Calu3 (cell line): ENCODE data around the gene THADA. TPM values are rescaled to one million over a fixed set of nuclear protein-coding genes. Genes with fewer than 3 reads are reported as not detected.

Experiments
- BruUV-seq: library from RNA; stranded (reverse); fragments of 400-500 nt; replicated peaks from 2 replicates; lab custom pipeline; 2021; lab: Mats Ljungman, UMichigan
- CTCF ChIA-PET: fragments of 300-600 bp; sonication (Branson Sonifier 250); formaldehyde crosslinking; loops from one replicate; lab custom pipeline; 2022; ENCODE audit warnings: antibody characterized with exemption; lab: Charles Lee
- DNase-seq: peaks from one replicate; pipeline ENCODE4 v3.0.0; 2022
- H3K27ac Mint-ChIP-seq: one replicate; pipeline ENCODE4 v1.8.0; 2022; ENCODE audit warnings: mixed read lengths; ENCODE audit not compliant: unreplicated experiment
- H3K27me3 Mint-ChIP-seq: one replicate; pipeline ENCODE4 v1.8.0; 2022; ENCODE audit warnings: mixed read lengths; ENCODE audit not compliant: unreplicated experiment
- H3K36me3 Mint-ChIP-seq: one replicate; pipeline ENCODE4 v1.8.0; 2022; ENCODE audit warnings: mild to moderate bottlenecking, moderate library complexity, mixed read lengths; ENCODE audit not compliant: insufficient read depth, unreplicated experiment
- H3K4me1 Mint-ChIP-seq: one replicate; pipeline ENCODE4 v1.8.0; 2022; ENCODE audit warnings: mild to moderate bottlenecking, low read depth, mixed read lengths; ENCODE audit not compliant: unreplicated experiment
- H3K4me3 Mint-ChIP-seq: one replicate; pipeline ENCODE4 v1.8.0; 2022; ENCODE audit warnings: mild to moderate bottlenecking, low read depth, moderate library complexity, mixed read lengths; ENCODE audit not compliant: unreplicated experiment
- H3K9me3 Mint-ChIP-seq: one replicate; pipeline ENCODE4 v1.8.0; 2022; ENCODE audit warnings: low read depth, mixed read lengths; ENCODE audit not compliant: unreplicated experiment
- CTCF ChIP-seq: fragments of 200-600 bp; IDR thresholded peaks from one replicate; pipeline ENCODE4 v1.8.0; 2022; ENCODE audit warnings: antibody characterized with exemption; ENCODE audit not compliant: unreplicated experiment
- intact Hi-C: fragments of 100-400 bp; cut with micrococcal nuclease; formaldehyde crosslinking; loops from one replicate; pipeline ENCODE4 v1.10.0; 2022; ENCODE audit not compliant: unreplicated experiment
- total RNA-seq: library from RNA; stranded (reverse); gene quantifications from 2 replicates; pipeline ENCODE4 v1.2.3, GENCODE V29; 2022

THADA gene
- total RNA-seq, 1 experiment from 2014 or later: 35.5 TPM

GRCh38 chr2:43194121-43194869 is 401.5 kb downstream of the THADA start:
- peaks cover 24% of the 10 kb centered on the region for H3K36me3 Mint-ChIP-seq
- TF ChIP-seq CTCF: no peak
- peaks cover 54% of the 10 kb centered on the region for H3K4me1 Mint-ChIP-seq
- CTCF ChIA-PET: interaction anchor here (0.8 to 3.0 kb wide), 3 partner anchors 10 to 27 kb away, joined by 3 to 7 read pairs (median 7); no protein-coding TSS in a partner anchor
- H3K4me3 Mint-ChIP-seq: peak overlapping the region; percentile 55
- BruUV-seq: no TSS peak
- H3K27me3 Mint-ChIP-seq: no peaks in the 10 kb centered on the region
- DNase-seq: peak; percentile 86
- H3K9me3 Mint-ChIP-seq: no peaks in the 10 kb centered on the region
- peak overlapping the region; percentile 88 for H3K27ac Mint-ChIP-seq
- intact Hi-C loops: loop anchor here (1.0 kb wide), 1 partner anchor 24 kb away; no protein-coding TSS in a partner anchor

GRCh38 chr2:43193652-43194120 is 402.2 kb downstream of the THADA start:
- no peak for DNase-seq
- no TSS peak for BruUV-seq
- TF ChIP-seq CTCF: no peak
- H3K4me3 Mint-ChIP-seq: peak overlapping the region; percentile 55
- H3K9me3 Mint-ChIP-seq: no peaks in the 10 kb centered on the region
- H3K4me1 Mint-ChIP-seq: peaks cover 54% of the 10 kb centered on the region
- H3K27ac Mint-ChIP-seq: peak overlapping the region; percentile 88
- H3K36me3 Mint-ChIP-seq: peaks cover 24% of the 10 kb centered on the region
- CTCF ChIA-PET: interaction anchor here (1.2 to 3.0 kb wide), 2 partner anchors 9 to 28 kb away, joined by 3 to 7 read pairs; no protein-coding TSS in a partner anchor
- no peaks in the 10 kb centered on the region for H3K27me3 Mint-ChIP-seq
- intact Hi-C loops: loop anchor here (1.0 kb wide), 1 partner anchor 25 kb away; no protein-coding TSS in a partner anchor

DNA sequence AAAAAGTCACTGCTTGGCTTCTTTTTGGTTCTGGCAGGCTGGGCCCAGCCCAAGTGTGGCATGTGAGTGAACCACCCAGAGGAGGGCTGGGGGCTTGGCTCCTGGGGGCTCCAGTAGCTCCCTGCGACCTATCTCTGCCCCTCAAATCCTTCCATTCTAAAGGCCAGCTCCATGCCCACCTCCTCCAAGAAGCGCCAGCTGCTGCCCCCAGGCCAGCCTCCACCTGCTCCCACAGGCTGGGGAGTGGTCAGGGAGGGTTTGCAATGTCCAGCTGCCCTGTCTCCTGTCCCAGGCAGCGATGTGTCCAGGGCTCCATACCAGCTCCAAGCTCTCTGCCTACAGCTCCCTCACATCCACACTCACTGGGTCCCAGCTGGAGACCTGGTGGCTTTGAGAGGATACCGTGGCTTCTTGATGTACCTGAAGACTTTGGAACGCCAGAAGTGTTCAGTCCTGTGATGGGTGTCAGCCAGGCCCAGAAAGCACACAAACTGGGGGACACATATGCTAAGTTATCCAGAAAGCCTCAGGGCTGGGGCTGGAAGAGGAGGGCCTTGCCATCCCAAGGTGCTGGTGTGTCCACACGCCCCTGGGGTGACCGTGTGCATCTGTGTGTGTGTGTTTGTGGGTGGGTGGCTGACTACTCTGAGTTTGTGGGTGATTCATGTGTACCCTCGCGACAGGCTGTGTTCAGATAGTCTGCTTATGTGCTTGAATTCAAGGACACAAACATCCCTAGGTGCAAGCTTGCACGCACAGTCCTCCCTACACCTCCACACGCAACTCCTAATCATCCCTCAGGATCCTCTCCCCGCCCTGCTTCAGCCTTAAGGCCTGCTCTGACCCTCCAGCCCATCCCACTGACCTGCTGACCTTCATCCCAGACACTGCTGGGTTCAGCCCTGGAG is 402.8 kb downstream of the THADA start:
- no TSS peak for BruUV-seq
- CTCF ChIA-PET: interaction anchor here (1.2 to 3.0 kb wide), 2 partner anchors 8 to 29 kb away, joined by 3 to 7 read pairs; no protein-coding TSS in a partner anchor
- Mint-ChIP-seq H3K36me3 (peaks cover 24% of the 10 kb centered on the region), H3K4me3 (peak overlapping the region; percentile 55), H3K27me3 (no peaks in the 10 kb centered on the region), H3K4me1 (peaks cover 54% of the 10 kb centered on the region), H3K27ac (peak overlapping the region; percentile 88), H3K9me3 (no peaks in the 10 kb centered on the region)
- no peak for DNase-seq
- TF ChIP-seq CTCF: no peak
- intact Hi-C loops: no loop called here

DNA sequence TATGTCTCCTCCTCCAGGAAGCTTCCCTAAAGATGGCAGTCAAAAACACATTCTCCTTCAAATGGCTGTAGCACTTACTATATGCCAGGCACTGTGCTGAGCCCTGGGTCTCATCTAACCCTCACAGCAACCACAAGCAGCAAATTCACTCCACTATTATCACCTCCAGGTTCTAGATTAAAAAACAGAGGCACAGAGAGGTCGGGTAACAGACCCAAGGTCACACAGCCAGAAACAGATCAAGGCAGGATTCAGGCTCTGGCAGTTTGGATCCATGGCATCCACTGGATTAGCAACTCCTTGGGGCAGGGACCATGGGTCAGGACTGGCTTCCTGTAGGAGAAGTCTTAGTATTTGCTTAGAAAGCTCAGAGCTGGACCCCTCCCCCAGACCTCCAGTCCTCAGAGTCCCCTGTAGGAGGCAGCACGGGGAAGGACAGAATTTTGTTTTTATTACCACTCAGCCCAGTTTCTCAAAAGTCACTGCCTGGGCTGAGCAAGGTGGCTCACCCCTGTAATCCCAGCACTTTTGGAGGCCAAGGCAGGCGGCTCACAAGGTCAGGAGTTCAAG is 403.8 kb downstream of the THADA start:
- CTCF ChIA-PET: no interaction called here
- Mint-ChIP-seq H3K9me3 (no peaks in the 10 kb centered on the region), H3K27ac (peak overlapping the region; percentile 88), H3K36me3 (peaks cover 24% of the 10 kb centered on the region), H3K27me3 (no peaks in the 10 kb centered on the region), H3K4me1 (peaks cover 47% of the 10 kb centered on the region), H3K4me3 (no peak overlapping the region)
- TF ChIP-seq CTCF: no peak
- intact Hi-C loops: no loop called here
- BruUV-seq: no TSS peak
- DNase-seq: no peak
